GM18517 (cell line): ENCODE data around the gene GPSM1.

Experiments
- ATAC-seq: cut with Tn5 transposase; IDR thresholded peaks from one replicate; pipeline ENCODE4 v1.9.1; 2021; ENCODE audit warnings: mild to moderate bottlenecking, moderate library complexity; ENCODE audit not compliant: unreplicated experiment

The GPSM1 gene

DNA sequence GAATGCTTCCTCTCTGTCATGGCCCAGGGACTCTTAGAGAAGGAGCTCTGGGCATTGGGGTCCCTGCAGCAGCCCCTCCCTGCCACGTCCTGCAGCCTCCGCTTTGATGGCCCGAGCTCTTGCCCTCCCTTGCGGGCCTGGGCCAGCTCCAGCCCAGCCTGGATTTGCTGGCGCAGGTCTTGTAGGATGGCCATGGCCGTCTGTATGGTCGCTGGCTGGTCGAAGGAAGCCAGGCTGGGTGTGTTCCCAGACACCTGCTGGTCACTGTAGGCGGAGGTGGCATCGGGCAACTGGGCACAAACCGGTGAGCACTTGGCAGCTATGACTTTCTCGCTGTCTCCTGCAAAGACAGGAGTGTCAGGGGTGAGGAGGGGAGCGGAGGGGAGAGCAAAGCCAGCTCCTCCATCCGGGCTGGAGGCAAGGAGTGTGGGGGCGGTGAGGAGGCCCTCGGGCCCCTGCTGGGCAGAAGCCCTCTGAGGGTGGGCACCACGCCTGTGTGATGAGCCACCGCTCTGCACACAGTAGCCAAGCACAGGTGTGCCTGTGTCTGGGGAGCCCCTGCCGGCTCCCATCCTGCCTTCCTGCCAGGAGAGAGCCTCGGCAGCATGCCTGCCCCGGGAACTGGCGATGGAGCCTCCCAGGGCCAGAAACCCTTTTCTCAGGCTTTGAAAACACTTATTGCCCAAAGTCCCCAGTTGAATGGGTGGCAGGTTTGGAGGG, 35.9 kb upstream of the GPSM1 start:
- no peak for ATAC-seq

DNA sequence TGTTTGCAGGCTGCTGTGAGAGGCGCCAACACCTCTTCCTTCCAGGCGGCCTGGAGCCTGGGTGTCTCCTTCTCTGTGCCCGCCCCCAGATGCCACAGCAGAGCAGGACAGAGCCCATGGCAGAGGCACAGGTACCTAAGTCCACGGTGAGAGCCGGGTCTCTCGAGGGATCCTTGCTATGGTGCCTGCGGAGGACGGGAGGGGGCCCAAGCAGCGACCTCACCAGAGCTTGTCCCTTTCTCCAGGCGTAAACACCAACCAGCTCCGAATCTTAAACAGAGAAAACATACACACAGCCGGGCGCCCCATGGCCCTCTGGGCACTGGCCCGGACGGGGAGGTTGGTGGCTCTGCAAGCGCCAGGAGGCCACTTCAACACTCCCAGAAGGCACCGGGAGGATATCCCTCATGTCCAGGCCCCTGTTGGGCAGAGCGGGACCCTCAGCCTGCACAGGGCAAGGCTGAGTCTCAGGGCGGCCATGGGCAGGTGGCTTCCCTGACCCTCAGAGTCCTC, 35.3 kb upstream of the GPSM1 start:
- no peak for ATAC-seq

DNA sequence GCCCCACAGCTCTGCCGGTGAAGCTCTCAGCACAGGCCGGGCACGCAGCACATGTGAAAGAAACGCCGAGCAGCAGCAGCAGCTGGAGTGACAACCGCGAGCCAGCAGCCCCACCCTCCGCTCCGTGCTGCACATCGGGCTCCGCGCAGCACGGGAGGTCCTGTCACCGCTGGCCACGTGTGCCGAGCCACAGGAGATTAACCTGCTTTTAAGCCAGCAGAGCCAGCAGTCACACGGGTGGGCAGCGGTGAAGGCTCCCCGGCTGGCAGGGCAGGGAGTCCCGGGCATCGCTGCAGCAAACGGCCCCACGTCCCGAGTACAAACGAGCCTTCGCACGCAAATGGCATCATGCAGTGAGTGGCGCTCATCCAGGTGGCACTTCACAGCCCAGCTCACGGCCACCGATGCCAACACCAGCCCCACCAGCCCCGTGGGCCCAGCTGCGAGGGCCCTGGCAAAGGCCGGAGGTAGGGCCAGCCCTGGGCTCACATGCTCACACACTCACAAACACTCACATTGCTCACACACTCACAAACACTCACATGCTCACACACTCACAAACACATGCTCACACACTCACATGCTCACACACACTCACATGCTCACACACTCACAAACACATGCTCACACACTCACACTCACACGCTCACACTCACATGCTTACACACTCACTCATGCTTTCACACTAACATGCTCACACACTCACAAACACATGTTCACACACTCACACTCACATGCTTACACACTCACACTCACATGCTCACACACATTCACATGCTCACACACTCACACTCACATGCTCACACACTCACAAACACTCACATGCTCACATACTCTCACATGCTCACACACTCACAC, 34.5 kb upstream of the GPSM1 start:
- ATAC-seq = no peak

DNA sequence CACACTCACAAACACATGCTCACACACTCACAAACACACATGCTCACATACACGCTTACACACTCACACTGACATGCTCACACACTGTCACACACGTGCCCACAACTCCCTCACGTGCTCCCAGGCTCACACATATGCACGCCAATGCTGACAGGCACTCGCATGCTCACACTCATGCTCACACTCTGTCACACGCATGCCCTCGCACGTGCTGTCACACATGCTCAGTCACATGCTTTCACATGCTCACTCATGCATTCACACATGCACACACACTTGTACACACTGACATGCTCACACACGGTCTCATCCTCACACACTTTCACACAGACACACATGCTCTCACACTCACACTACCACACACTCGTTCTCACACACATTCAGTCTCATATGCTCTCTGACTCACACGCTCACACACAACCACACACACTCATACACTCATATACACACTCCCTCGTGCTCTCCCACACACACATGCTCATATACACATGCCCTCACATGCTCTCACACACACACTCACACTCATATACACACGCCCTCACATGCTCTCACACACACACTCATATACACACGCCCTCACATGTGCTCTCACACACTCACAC, 33.8 kb upstream of the GPSM1 start:
- ATAC-seq = no peak

DNA sequence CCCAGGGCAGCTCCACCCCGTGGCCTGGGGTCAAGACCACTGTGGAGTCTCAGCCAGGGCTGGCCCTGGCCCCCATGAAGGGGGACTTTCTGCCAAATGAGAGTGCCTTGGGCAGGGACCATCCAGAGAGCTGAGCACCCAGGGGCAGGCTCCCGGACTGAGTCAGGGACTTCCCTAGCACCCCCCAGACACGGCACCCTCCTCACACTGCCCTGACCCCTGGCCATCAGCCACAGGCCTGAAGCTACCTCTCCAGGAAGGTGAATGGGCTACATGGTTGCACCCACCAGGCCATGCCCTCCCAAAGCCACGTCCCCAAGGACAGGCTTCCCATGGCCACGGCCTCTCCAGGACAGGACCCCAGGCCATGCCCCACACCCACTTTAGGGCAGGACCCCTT, 32.9 kb upstream of the GPSM1 start:
- no peak for ATAC-seq

DNA sequence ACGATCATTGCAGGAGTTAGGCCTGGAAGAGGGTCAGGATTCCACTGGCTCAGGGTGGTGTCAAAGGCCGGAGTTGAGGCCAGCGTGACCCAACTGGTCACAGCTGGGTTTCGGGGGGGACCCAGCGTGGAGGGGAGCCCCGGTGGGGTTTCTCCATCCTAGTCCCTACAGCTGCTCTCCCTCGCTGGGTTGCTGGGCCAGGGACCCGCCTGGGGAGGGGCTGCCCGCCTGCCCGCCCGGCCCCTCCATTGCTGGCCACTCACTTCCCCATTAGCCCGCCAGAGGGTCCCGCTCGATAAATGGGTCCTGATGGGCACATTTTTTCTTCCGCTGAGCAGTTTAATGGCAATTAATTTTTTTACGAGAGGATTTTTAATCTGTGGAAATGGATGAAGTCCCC, 32.3 kb upstream of the GPSM1 start:
- no peak for ATAC-seq

DNA sequence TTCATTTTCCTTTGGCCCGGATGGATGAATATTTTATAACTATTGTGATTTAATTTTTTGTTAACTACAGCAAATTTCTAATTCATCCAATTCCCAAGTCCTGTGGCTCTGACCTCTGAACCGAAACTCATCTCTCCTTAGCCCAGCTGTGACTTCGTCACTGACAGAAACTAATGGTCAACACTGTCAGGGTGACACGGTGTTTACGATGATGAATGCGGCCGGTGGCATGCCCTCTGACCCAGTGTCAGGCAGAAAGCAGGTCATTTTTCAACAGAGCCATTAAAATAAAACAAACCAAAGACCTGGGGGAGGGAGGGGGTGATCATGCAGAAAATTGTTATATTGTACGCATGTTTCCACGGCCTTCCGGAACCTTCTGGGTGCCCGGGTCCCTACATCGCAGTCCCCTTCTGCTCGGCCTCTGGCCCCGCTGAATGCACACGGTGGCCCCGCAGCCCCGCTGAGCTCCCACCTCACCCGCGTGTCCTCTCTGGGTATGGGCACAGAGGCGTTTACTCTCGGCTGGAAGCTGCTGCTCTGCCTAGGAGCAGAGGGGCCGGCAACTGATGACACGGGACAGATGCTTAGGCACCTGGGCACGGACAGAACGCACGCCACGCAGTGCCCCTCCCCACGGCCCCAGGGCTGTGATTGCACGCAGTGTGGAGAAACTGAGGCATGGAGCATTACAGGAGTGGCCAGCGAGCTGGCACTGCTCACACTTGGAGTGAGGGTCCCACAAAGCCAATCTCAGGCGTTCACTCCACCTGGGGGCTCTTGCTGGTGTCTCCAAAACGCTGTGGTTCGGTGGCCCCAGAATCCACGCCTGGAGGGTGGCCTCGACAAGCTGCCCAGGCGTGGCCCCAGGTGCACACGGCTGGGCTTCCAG, 31.6 kb upstream of the GPSM1 start:
- ATAC-seq = no peak

DNA sequence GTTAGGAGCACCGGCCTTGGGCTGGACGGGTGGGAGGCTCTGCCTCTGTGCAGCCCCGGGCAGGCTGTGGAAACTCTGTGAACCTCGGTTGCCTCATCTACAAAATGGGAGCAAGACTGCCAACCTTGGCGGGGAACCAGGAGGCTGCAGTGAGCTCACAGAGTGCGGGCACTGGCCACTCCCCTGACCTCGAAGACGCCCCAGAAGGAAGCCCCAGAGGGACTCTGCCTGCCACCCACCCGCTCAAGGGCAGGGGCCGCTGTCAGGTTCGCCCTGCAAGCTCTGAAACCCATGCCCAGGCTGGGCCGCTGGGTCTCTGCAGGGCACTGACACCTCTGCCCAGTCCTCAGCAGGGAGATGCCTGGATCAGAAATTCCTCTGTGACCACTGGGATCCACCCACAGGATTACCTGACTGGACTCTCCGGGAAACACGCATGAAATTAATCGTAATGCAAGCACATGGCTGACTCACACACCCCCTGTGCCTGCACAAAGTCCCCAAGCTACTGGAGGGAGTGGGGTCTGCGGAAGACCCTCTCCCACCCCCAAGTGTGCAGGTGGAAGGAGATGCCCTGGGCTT, 30.8 kb upstream of the GPSM1 start:
- ATAC-seq = no peak

DNA sequence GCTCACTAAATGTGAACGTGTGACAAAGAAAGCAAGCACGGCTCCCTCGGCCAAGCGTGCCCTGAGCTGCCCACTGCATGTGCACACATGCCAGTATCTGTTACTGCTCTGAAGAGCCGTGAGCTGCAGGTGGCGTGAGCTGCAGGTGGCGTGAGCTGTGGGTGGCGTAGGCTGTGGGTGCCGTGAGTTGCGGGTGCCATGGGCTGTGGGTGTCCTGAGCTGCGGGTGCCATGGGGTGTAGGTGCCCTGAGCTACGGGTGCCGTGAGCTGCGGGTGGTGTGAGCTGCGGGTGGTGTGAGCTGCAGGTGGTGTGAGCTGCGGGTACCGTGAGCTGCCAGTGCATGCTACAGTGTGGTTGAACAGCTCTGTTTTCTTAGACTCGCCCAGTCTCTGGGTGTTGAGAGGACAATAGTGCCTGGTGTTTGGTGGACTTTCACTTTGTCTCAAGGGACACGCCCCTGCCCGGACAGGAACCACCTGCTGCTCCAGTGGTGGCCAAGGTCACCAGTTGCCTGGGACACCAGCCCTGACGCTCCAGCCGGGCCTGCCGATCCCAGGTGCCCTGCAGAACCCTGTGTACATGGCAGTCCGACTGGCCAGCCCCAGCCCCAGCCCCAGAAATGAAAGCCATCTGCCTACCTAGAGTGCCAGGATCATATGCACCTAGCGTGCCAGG, 30.2 kb upstream of the GPSM1 start:
- no peak for ATAC-seq

DNA sequence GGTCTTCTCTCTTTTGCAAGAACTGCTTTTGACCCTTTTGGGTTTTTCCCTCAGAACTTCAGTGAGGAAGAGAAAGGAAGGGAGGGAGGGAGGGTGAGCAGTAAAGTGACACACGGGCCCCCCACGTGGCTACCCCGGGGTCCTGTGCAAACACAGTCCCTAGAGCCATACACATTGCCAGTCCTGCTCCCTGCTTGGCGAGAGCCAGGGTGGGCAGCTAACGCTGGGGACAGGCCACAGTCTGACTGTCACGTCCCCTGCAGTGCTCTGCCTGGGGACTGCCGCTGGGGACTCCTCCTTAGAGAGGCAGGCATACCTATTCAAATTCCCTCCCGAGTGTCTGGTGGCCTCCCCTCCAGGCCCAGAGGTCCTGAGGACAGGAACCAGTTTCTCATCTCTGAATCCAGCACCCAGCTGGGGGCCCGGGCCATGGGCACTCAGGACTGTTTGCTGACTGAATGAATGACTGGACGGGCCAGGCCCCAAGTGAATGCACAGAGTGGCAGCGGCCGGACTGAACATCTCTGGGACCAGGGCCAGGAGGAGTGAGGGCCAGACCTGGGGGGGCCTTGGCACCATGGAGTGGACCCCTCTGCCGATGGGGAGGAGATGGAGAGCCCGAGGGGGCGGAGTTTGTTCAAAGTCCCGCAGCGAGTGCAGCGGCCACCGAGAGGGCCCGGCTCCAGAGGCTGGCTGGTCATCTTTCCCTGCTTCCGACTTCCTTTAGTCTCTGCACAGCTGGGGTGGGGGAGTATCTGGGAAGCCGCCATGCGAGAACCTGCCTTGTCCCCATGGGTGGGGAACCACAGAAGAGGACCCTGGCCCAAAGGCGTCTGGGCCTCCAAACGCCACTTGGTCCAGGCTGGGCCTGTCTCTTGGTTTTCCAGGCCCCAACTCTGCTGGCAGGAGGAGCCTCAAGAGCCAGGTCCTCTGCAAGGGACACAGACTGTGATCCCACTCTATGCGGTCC, 29.3 kb upstream of the GPSM1 start:
- ATAC-seq = no peak

DNA sequence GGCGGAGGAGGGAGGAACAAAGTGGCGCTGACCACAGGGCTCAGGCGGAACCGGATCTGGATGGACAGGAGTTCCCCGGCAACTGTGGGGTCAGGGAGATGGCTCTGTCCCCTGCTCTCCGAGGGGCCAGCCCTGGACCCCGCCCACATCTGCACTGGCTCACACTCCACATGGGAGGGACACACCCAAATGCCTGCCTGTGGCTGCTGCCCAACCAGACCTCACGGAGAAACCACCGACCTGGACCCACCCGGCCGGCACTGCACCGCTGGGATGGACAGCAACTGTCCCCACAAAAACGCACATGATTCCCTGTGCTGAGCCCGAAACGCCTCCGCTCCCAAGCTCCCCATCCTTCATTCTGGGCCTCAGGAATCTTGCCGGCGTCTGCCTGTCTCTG, 28.2 kb upstream of the GPSM1 start:
- no peak for ATAC-seq

DNA sequence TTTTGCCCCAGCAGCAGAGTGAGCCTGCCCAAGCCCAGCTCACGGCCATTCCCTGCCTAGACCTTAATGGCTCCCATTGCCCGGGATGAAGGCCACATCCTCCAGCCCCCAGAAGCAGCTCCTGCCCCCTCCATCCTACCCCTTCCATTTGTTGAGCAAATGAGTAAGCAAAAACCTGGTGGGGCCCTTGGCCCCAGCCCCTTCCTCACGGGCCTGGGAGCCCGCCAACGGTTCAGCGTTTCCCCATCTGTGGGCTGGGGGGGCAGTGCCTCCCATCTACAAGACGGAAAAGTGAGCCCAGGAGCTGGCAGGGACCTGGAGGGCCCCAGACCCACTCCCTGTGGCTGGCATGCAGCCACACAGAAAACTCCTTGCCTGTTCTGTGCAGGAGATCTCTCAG, 27.8 kb upstream of the GPSM1 start:
- ATAC-seq = no peak

DNA sequence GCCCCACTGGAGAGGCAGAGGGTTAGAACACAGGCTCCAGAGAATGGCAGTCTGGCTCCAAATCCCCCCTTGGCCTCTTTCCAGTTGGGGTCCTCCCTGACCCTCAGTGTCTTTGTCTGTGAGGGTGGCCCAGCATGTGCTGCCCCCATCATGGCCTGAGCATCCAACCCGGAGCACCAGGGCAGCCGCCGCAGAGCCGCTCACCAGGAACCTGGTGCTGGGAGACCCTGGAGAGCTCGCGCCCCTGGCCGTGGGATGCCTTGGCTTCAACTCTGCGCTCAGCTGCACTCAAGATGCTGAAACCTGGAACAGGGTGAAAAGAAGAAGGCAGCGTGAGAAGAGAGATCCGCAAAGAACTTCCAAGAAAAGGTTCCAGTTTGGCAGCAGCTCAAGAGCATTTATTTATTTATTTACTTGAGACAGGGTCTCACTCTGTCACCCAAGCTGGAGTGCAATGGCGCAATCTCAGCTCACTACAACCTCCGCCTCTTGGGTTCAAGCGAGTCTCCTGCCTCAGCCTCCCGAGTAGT, 27.3 kb upstream of the GPSM1 start:
- no peak for ATAC-seq

DNA sequence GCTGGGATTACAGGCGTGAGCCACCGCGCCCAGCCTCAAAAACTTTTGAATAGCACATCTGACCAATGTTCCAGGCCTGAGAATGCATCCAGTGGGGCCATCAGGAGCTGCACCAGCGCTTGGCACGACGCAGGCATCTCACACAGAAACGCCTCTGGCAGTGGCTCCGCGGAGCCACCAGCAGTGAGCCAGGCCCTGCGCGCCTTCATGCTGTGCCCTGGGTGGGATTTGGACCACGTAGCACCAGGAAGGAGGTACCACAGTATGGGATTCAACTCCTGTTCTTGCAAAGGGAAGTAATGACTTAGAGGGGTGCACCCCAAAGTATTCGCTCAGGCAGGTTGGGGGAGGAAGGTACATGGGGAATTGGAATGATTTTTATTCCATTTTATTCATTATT, 26.5 kb upstream of the GPSM1 start:
- ATAC-seq = no peak

DNA sequence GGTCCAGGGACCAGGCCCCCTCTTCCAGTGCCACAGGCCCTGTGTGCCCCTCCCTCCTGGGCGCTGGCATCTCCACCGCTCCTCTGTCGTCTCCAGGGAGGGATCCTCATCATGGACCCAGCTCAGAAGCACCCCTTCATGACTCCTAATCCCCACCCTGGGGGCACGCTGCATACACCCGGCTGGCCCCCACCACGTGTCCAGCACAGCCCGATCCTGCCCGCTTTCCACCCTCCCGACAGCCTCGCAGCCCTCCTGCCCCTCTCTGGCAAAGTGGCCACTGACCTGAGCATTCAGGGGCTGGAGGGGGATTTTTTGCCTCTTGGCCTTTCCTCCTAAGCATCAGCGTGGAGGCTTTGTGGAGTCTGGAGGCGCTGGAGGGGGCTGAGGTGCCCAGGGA, 24.8 kb upstream of the GPSM1 start:
- no peak for ATAC-seq

DNA sequence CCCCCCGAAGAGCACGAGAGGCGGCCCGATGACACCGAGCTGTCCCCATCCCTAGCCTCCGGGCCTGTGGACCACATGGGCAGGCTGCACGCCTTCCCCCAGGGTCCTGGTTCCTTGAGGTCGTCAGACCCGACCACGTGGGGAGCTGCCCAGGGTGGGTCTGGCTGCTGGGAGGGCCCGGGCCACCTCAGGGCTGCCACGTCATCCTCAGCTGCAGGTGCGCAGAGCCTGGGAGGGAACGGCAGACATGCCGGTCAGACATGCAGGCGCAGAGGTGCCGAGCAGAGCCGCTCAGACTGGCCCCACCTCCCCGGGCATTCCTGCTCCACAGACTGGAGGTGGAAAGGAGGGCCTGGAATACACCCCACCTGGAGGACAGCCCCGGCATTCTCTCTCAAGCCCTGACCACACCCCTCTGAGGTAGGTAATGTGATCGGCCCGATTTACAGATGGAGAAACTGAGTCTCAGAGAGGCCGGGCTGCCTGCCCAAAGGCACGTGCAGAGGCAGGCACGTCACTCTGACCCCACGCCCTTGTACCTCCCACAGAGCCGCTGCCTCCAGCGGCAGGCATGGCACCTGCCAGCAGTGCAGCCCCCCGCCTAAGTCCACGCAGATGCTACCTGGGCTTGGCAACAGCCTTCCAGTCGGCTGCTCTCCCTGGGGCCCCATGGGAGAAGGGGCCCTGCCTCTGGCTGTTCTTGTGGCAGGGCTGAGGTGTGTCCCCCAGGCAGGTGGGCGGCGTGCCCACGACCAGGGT, 24.1 kb upstream of the GPSM1 start:
- no peak for ATAC-seq

DNA sequence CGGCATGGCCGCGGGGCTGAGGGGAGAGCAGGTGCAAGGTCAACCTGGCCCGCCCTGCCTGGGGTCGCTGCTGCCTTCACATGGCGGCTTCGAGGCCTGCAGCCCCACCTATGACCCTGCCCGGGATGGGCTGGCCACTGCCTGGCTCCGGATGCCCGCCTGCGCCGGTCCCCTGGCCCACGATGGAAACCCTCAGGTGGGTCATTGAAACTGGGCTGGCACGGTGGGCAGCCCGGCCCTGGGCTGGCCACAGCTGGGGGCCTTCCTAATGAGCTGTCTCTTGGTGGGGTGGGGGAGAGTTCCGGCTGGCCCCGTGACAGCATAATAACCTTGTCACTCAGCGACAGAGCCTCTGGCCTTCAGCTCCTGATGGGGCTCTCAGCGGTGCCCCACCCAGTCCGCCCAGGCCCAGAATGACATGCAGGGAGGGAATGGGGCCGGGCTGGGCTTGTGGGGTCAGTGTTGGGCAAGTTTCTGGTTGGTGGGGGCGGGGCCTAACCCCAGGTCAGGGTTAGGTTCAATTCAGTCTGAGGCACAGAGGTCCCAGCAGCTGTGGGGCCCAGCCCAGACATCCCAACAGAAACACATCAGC, 23.4 kb upstream of the GPSM1 start, which contains the start of gene CCDC187:
Gene CCDC187, minus strand, starts transcription at position 270 of the 592 bp plus-strand sequence. Its CDS starts 264 bp downstream, at position 6.
- ATAC-seq = no peak
